HL-60/S4 (cell line): ENCODE results near the gene SLC17A5.
"Not testable (repeated sequence)": the region's sequence is repeated elsewhere in the genome, so short reads cannot be mapped to it uniquely, and the experiment has no call there.

ENCODE experiments used
- in situ Hi-C: fragments of 300-500 bp; cut with MboI; formaldehyde crosslinking; loops from 2 replicates; pipeline ENCODE4 v1.14.3; 2022; ENCODE audit warnings: low sequenced_read_pairs

Gene SLC17A5

GRCh38 chr6:73618082-73618481, 35.7 kb downstream of the SLC17A5 start:
- in situ Hi-C loops = not testable (repeated sequence)

- in situ Hi-C loops = no loop called here
Measured at GRCh38 chr6:73614802-73615201, 39.0 kb downstream of the SLC17A5 start.

GRCh38 chr6:73613806-73614536, 39.8 kb downstream of the SLC17A5 start:
- in situ Hi-C loops = no loop called here

- in situ Hi-C loops = no loop called here
Measured at GRCh38 chr6:73612611-73613010, 41.2 kb downstream of the SLC17A5 start.

- in situ Hi-C loops = no loop called here
Measured at GRCh38 chr6:73610444-73611275, 43.1 kb downstream of the SLC17A5 start.

- in situ Hi-C loops = no loop called here
Measured at GRCh38 chr6:73608761-73609160, 45.0 kb downstream of the SLC17A5 start.

- in situ Hi-C loops = no loop called here
Measured at GRCh38 chr6:73606428-73606827, 47.4 kb downstream of the SLC17A5 start.

GRCh38 chr6:73604461-73604860, 49.3 kb downstream of the SLC17A5 start:
- in situ Hi-C loops = no loop called here

GRCh38 chr6:73604020-73604419, 49.8 kb downstream of the SLC17A5 start:
- in situ Hi-C loops = no loop called here

GRCh38 chr6:73586416-73586974, 67.3 kb downstream of the SLC17A5 start:
- in situ Hi-C loops = no loop called here

- in situ Hi-C loops = no loop called here
Measured at GRCh38 chr6:73585566-73586415, 68.0 kb downstream of the SLC17A5 start.

- in situ Hi-C loops = no loop called here
Measured at GRCh38 chr6:73581293-73581692, 72.5 kb downstream of the SLC17A5 start.

- in situ Hi-C loops = no loop called here
Measured at GRCh38 chr6:73580247-73581149, 73.3 kb downstream of the SLC17A5 start.

- in situ Hi-C loops = no loop called here
Measured at GRCh38 chr6:73579851-73580246, 73.9 kb downstream of the SLC17A5 start.

- in situ Hi-C loops = no loop called here
Measured at GRCh38 chr6:73579389-73579788, 74.4 kb downstream of the SLC17A5 start.

GRCh38 chr6:73577676-73578075, 76.1 kb downstream of the SLC17A5 start:
- in situ Hi-C loops = no loop called here

GRCh38 chr6:73572531-73572930, 81.3 kb downstream of the SLC17A5 start:
- in situ Hi-C loops = not testable (repeated sequence)

GRCh38 chr6:73571218-73572181, 82.3 kb downstream of the SLC17A5 start:
- in situ Hi-C loops = not testable (repeated sequence)

- in situ Hi-C loops = no loop called here
Measured at GRCh38 chr6:73569121-73569520, 84.7 kb downstream of the SLC17A5 start.
